K562 (cell line): ENCODE results near the gene FCRLA. TPM values are rescaled to one million over a fixed set of nuclear protein-coding genes. Genes with fewer than 3 reads are reported as not detected.

Experiments
- ATAC-seq: fragments of 200-7000 bp; cut with Tn5 transposase; 3 replicates; pipeline ENCODE4 v1.9.1; 2020; ENCODE audit warnings: moderate library complexity
- BruUV-seq: library from RNA; stranded (reverse); fragments of 400-500 nt; replicated peaks from 2 replicates; lab custom pipeline; 2021; lab: Mats Ljungman, UMichigan
- CTCF ChIA-PET: fragments of 300-600 bp; formaldehyde crosslinking; extraction: SDS; loops from one replicate; lab custom pipeline; 2021; ENCODE audit warnings: low intra/inter-chr PET ratio; lab: Yijun Ruan, JAX
- POLR2A ChIA-PET: fragments of 300-600, 350-650 bp; sonication (Branson Sonifier 250); formaldehyde crosslinking; extraction: SDS; loops from one replicate; lab custom pipeline; 2021; ENCODE audit warnings: antibody characterized with exemption, inconsistent platforms; lab: Yijun Ruan, JAX
- DNase-seq, 4 experiments: peaks; one replicate each; pipeline versions ENCODE4 v3.0.0 to v3.0.0-alpha.2; 2011 to 2018; ENCODE audit warnings: low spot score in 3 of 4, mixed read lengths in 3 of 4; ENCODE audit errors: extremely low read depth in 1 of 4
- FAIRE-seq: peaks from 2 replicates; lab custom pipeline; 2011; peaks lifted over from hg19 to GRCh38; lab: Jason Lieb, UNC
- H2AFZ ChIP-seq: 2 replicates; pipeline ENCODE4 v1.6.0; 2011; ENCODE audit warnings: low read depth, low read length, control low read depth, inconsistent platforms
- H3K27ac ChIP-seq: fragments of 200-600 bp; 3 replicates; pipeline ENCODE4 v1.8.0; 2011; ENCODE audit warnings: low read depth, mild to moderate bottlenecking, control low read depth, inconsistent platforms, low read length, moderate library complexity, mixed read lengths; ENCODE audit errors: extremely low read depth
- H3K27me3 ChIP-seq, 2 experiments: fragments of 300-600 bp in 1 of 2; 2 replicates in 1 of 2; 3 replicates in 1 of 2; pipeline versions ENCODE4 v1.6.0 to v1.8.0; 2011; ENCODE audit warnings: inconsistent platforms in 2 of 2, low read length in 2 of 2, mild to moderate bottlenecking in 1 of 2, mixed read lengths in 1 of 2, moderate library complexity in 1 of 2; ENCODE audit not compliant: control insufficient read depth in 2 of 2, insufficient read depth in 2 of 2
- H3K36me3 ChIP-seq: fragments of 300-600 bp; 3 replicates; pipeline ENCODE4 v1.8.0; 2011; ENCODE audit warnings: mild to moderate bottlenecking, low read length, inconsistent platforms; ENCODE audit not compliant: control insufficient read depth, insufficient read depth
- H3K4me1 ChIP-seq, 2 experiments: fragments of 200-600 bp in 1 of 2; replicated peaks in 1 of 2; 2 replicates in 1 of 2; 3 replicates in 1 of 2; pipeline versions ENCODE4 v1.5.1 to v1.8.0; 2011; ENCODE audit warnings: inconsistent platforms in 2 of 2, low read length in 2 of 2, mild to moderate bottlenecking in 1 of 2, mixed read lengths in 1 of 2, moderate library complexity in 1 of 2; ENCODE audit not compliant: control insufficient read depth in 2 of 2, insufficient read depth in 2 of 2
- H3K4me2 ChIP-seq: 2 replicates; pipeline ENCODE4 v1.6.1; 2011; ENCODE audit warnings: low read length, control low read depth, inconsistent platforms, mixed read lengths; ENCODE audit not compliant: insufficient read depth
- H3K4me3 ChIP-seq: fragments of 200-600 bp; sonication (generic), shearing (Covaris generic); 2 replicates; pipeline ENCODE4 v1.5.1; 2016; ENCODE audit warnings: control low read depth, inconsistent platforms
- H3K79me2 ChIP-seq: fragments of 200-600 bp; 3 replicates; pipeline ENCODE4 v1.8.0; 2011; ENCODE audit warnings: low read length, inconsistent platforms; ENCODE audit not compliant: control insufficient read depth, insufficient read depth
- H3K9ac ChIP-seq, 2 experiments: 2 replicates each; pipeline versions ENCODE4 v1.6.0 to v1.6.1; 2011; ENCODE audit warnings: low read depth in 2 of 2, low read length in 2 of 2, control low read depth in 1 of 2, inconsistent platforms in 1 of 2, mild to moderate bottlenecking in 1 of 2, mixed read lengths in 1 of 2; ENCODE audit not compliant: insufficient read depth in 1 of 2
- H3K9me1 ChIP-seq: one replicate; pipeline ENCODE4 v1.6.0; 2011; ENCODE audit warnings: inconsistent platforms, mild to moderate bottlenecking, low read length, moderate library complexity; ENCODE audit not compliant: control insufficient read depth, insufficient read depth
- H3K9me3 ChIP-seq: replicated peaks from 2 replicates; pipeline ENCODE4 v1.5.1; 2011; ENCODE audit warnings: low read depth, low read length, inconsistent platforms; ENCODE audit not compliant: control insufficient read depth, insufficient read depth
- H4K20me1 ChIP-seq: replicated peaks from 2 replicates; pipeline ENCODE4 v1.6.1; 2011; ENCODE audit warnings: low read length, inconsistent platforms, mixed read lengths; ENCODE audit not compliant: control insufficient read depth, insufficient read depth
- EGR1 ChIP-seq: fragments of 450-650 bp; conservative IDR thresholded peaks from 2 replicates; pipeline ENCODE4 v1.6.1; 2017; ENCODE audit warnings: mild to moderate bottlenecking
- EP300 ChIP-seq: IDR thresholded peaks from 2 replicates; pipeline ENCODE4 v1.6.1; 2012; ENCODE audit warnings: low read length, improper control_type of control experiment
- GATAD2B ChIP-seq: fragments of 450-650 bp; IDR thresholded peaks from 2 replicates; pipeline ENCODE4 v1.6.1; 2017; ENCODE audit warnings: mild to moderate bottlenecking, borderline replicate concordance
- SOX6 ChIP-seq: fragments of 450-650 bp; IDR thresholded peaks from 2 replicates; pipeline ENCODE4 v1.6.1; 2014; ENCODE audit warnings: mild to moderate bottlenecking
- SP1 ChIP-seq: sonication (generic); formaldehyde crosslinking; IDR thresholded peaks from 2 replicates; pipeline ENCODE4 v1.8.1; 2022; ENCODE audit warnings: mild to moderate bottlenecking, missing genetic modification reagents
- WGBS: fragments of 100-300 bp; shearing (Covaris generic); methylation state at CpG from one replicate; pipeline ENCODE4 v1.1.6; 2016; ENCODE audit warnings: low coverage, mixed read lengths; ENCODE audit not compliant: insufficient coverage; ENCODE audit errors: missing lambda C conversion rate; 5-methylcytosine and 5-hydroxymethylcytosine counted together
- in situ Hi-C: fragments of 300-500 bp; cut with MboI; formaldehyde crosslinking; loops from 4 replicates; pipeline ENCODE4 v1.15.0; 2018; ENCODE audit warnings: inconsistent platforms, mixed read lengths
- intact Hi-C: fragments of 100-400 bp; cut with micrococcal nuclease; formaldehyde crosslinking; loops from 2 replicates; pipeline ENCODE4 v1.14.2; 2022
- polyA plus RNA-seq, 8 experiments: library from polyadenylated mRNA; depleted of rRNA in 4 of 8; stranded (reverse) in 5 of 8; unstranded in 3 of 8; fragments of >200 nt; fragmentation: Nextera tagmentation in 2 of 8; fragmentation: Illumina TruSeq in 1 of 8; extraction: Ambion mirVana in 2 of 8; extraction: Trizol in 1 of 8; gene quantifications; 2 replicates each; pipeline versions ENCODE4 v1.2.1 to v1.2.3, GENCODE V29; 2011 to 2014; ENCODE audit warnings: inconsistent platforms in 1 of 8, missing spikeins in 1 of 8
- total RNA-seq, 7 experiments: library from RNA; depleted of rRNA in 6 of 7; stranded (reverse); fragments of >200 nt in 6 of 7; fragmentation: Illumina TruSeq in 2 of 7; extraction: Trizol in 2 of 7; gene quantifications; 2 replicates each; pipeline versions ENCODE4 v1.2.1 to v1.2.3, GENCODE V29; 2011 to 2021; ENCODE audit warnings: low replicate concordance in 1 of 7
- TF ChIP-seq, protein P1 (sequence below): fragments of 200-800 bp; sonication (Bioruptor generic); IDR thresholded peaks from 2 replicates; pipeline ENCODE4 v1.6.1; 2017; ENCODE audit warnings: missing genetic modification characterization, missing compliant biosample characterization
- TF ChIP-seq, protein P2 (sequence below): sonication (generic); formaldehyde crosslinking; IDR thresholded peaks from 2 replicates; pipeline ENCODE4 v1.8.1; 2023; ENCODE audit warnings: mild to moderate bottlenecking, missing genetic modification reagents

Gene FCRLA
- total and polyA plus RNA-seq, 9 of the 15 experiments (the other 6 are each of a cell fraction or from before 2014, with no cell fraction given), result 0.09 to 0.84 (median 0.44) TPM

DNA sequence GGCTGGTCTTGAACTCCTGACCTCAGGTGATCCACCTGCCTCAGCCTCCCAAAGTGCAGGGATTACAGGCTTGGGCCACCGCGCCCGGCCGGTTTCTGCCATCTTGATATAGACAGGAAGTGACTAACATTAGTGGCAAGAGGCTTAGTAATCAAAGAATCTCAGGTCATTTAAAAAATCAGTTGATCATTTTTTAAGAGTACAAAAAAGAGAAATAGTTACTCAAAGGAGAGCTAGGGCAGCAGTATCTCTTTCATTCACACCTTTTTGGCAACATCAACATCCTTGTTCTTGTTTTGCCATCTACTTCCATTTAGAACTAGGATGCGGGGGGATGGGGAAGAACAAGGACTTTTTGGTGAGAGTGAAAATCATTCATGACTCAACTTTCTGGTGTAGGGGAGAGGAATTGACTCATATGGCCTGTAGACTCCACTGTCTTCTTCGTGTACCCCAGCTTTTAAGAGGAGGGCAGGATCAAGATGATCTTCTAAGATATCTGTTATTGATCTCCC lies 23.1 kb downstream of the FCRLA start (continued):
- TF ChIP-seq, protein P1, sequence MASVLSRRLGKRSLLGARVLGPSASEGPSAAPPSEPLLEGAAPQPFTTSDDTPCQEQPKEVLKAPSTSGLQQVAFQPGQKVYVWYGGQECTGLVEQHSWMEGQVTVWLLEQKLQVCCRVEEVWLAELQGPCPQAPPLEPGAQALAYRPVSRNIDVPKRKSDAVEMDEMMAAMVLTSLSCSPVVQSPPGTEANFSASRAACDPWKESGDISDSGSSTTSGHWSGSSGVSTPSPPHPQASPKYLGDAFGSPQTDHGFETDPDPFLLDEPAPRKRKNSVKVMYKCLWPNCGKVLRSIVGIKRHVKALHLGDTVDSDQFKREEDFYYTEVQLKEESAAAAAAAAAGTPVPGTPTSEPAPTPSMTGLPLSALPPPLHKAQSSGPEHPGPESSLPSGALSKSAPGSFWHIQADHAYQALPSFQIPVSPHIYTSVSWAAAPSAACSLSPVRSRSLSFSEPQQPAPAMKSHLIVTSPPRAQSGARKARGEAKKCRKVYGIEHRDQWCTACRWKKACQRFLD (CRISPR knock-in tag), result 0 out of 2 replicates have a peak, but pooled peaks have one; percentile 42
- TF ChIP-seq EP300 (peak; percentile 20; the same call in 1 of the 2 replicates), GATAD2B (no peak)

- DNase-seq (no peak), FAIRE-seq (no peak), ATAC-seq (no peak)
- ChIA-PET CTCF (no interaction called here), POLR2A (interaction anchor here (1.4 kb wide), 1 partner anchor 13 kb away, joined by 3 read pairs; no protein-coding TSS in a partner anchor)
- no TSS peak for BruUV-seq
- TF ChIP-seq, protein P2, sequence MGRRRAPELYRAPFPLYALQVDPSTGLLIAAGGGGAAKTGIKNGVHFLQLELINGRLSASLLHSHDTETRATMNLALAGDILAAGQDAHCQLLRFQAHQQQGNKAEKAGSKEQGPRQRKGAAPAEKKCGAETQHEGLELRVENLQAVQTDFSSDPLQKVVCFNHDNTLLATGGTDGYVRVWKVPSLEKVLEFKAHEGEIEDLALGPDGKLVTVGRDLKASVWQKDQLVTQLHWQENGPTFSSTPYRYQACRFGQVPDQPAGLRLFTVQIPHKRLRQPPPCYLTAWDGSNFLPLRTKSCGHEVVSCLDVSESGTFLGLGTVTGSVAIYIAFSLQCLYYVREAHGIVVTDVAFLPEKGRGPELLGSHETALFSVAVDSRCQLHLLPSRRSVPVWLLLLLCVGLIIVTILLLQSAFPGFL (CRISPR knock-in tag), result no peak
- TF ChIP-seq EGR1, result peak; percentile 19
- no peak for TF ChIP-seq SP1 (CRISPR knock-in tag)
- TF ChIP-seq SOX6, result no peak
- H3K9me1 ChIP-seq, result no peaks in the 10 kb centered on the region
- H3K27ac ChIP-seq, result no peak overlapping the region; the same call in 2 of the 3 replicates
- peaks cover 16% of the 10 kb centered on the region for H3K79me2 ChIP-seq
- peak overlapping the region; percentile 46 for H2AFZ ChIP-seq
- WGBS, result 19% methylated on average over 6 of the region's 6 CpGs
- no peaks in the 10 kb centered on the region for H3K9me3 ChIP-seq
- H4K20me1 ChIP-seq, result no peaks in the 10 kb centered on the region
- intact Hi-C loops (no loop called here), in situ Hi-C loops (no loop called here)
- no peaks in the 10 kb centered on the region for H3K36me3 ChIP-seq
- H3K27me3 ChIP-seq, result no peaks in the 10 kb centered on the region
- peaks cover 10 to 45% of the 10 kb centered on the region in 2 experiments for H3K4me1 ChIP-seq
- H3K9ac ChIP-seq, result no peak overlapping the region
- no peak overlapping the region for H3K4me3 ChIP-seq
- H3K4me2 ChIP-seq, result no peak overlapping the region
Measured at GRCh38 chr1:161731241-161731640, 24.2 kb downstream of the FCRLA start.
